Common myeloid progenitor, CD34-positive (primary cell): Measurements from ENCODE around the gene ZKSCAN3.

ENCODE experiments used
- CTCF ChIA-PET: fragments of 350-600 bp; sonication (Branson Sonifier 250); formaldehyde crosslinking; loops from one replicate; lab custom pipeline; 2021; ENCODE audit warnings: antibody characterized with exemption; lab: Charles Lee
- POLR2A ChIA-PET: fragments of 350-600 bp; sonication (Branson Sonifier 250); formaldehyde crosslinking; loops from one replicate; lab custom pipeline; 2021; ENCODE audit warnings: antibody characterized with exemption; lab: Charles Lee
- DNase-seq, 3 donors: peaks; one replicate each; pipeline versions ENCODE4 v3.0.0 to v3.0.0-alpha.2; 2013
- H3K27ac ChIP-seq, 2 experiments: 1 replicate in 1 of 2; 2 replicates in 1 of 2; pipeline ENCODE4 v1.7.0; 2013; ENCODE audit warnings: inconsistent platforms in 2 of 2, low read length in 2 of 2, mild to moderate bottlenecking in 2 of 2, low read depth in 1 of 2, moderate library complexity in 1 of 2; ENCODE audit not compliant: severe bottlenecking in 2 of 2, insufficient read depth in 1 of 2, poor library complexity in 1 of 2
- H3K27me3 ChIP-seq, 5 experiments: replicated peaks in 2 of 5; 1 replicate in 3 of 5; 2 replicates in 2 of 5; pipeline versions ENCODE4 v1.6.1 to v1.7.0; 2013; ENCODE audit warnings: low read length in 4 of 5, mild to moderate bottlenecking in 2 of 5, moderate library complexity in 2 of 5, inconsistent platforms in 1 of 5; ENCODE audit not compliant: insufficient read depth in 5 of 5, control insufficient read depth in 4 of 5
- H3K36me3 ChIP-seq, 4 experiments: 1 replicate in 2 of 4; 2 replicates in 2 of 4; pipeline versions ENCODE4 v1.6.1 to v1.7.0; 2013; ENCODE audit warnings: low read length in 3 of 4, control low read depth in 1 of 4, mild to moderate bottlenecking in 1 of 4; ENCODE audit not compliant: control insufficient read depth in 4 of 4, insufficient read depth in 4 of 4
- H3K4me1 ChIP-seq, 4 experiments: 1 replicate in 3 of 4; 2 replicates in 1 of 4; pipeline versions ENCODE4 v1.6.1 to v1.7.1; 2013; ENCODE audit warnings: low read length in 3 of 4, mild to moderate bottlenecking in 3 of 4, control low read depth in 1 of 4, inconsistent platforms in 1 of 4, moderate library complexity in 1 of 4; ENCODE audit not compliant: control insufficient read depth in 4 of 4, insufficient read depth in 4 of 4; ENCODE audit errors: control extremely low read depth in 1 of 4
- H3K4me3 ChIP-seq, 7 experiments: 1 replicate in 4 of 7; 2 replicates in 3 of 7; pipeline versions ENCODE4 v1.5.1 to v1.7.0; 2013; ENCODE audit warnings: mild to moderate bottlenecking in 7 of 7, low read length in 6 of 7, moderate library complexity in 6 of 7, inconsistent platforms in 2 of 7, low read depth in 2 of 7, control low read depth in 1 of 7; ENCODE audit not compliant: insufficient read depth in 4 of 7, control insufficient read depth in 1 of 7; ENCODE audit errors: extremely low read depth in 1 of 7
- H3K9me3 ChIP-seq, 5 experiments: 1 replicate in 4 of 5; 2 replicates in 1 of 5; pipeline versions ENCODE4 v1.6.1 to v1.7.1; 2013; ENCODE audit warnings: low read length in 4 of 5, mild to moderate bottlenecking in 2 of 5, inconsistent platforms in 1 of 5, low read depth in 1 of 5, moderate library complexity in 1 of 5; ENCODE audit not compliant: control insufficient read depth in 4 of 5, insufficient read depth in 2 of 5; ENCODE audit errors: control extremely low read depth in 1 of 5

Gene ZKSCAN3

DNA sequence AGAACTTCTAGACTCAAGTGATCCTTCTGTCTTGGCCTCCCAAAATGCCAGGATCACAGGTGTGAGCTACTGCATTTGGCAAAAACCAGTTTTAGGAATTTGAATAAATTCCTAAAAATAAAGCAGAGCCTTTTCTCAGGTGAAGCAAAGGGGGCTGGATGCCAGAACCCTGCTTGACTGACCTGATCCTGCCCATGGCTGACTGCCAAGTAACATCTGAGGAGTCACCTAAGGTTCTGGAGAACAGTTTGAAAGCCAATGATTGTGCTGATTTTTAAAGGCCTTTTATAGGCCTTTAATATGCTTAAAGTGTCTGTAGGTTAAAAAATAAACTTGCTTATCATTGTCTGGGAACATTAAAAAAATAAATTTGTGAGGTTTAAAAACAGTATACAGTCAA, 63.9 kb downstream of the ZKSCAN3 start:
- ChIA-PET CTCF (no interaction called here), POLR2A (no interaction called here)
- H3K36me3 ChIP-seq = no peaks in the 10 kb centered on the region
- H3K27ac ChIP-seq = no peak overlapping the region
- H3K4me3 ChIP-seq = no peak overlapping the region
- DNase-seq = no peak
- H3K27me3 ChIP-seq = peaks cover 0 to 5% (median 3%) of the 10 kb centered on the region in 5 experiments
- no peaks in the 10 kb centered on the region for H3K4me1 ChIP-seq
- H3K9me3 ChIP-seq = peaks cover 0 to 7% (median 4%) of the 10 kb centered on the region in 5 experiments
